Measurements from ENCODE around the gene PPARG.

DNA sequence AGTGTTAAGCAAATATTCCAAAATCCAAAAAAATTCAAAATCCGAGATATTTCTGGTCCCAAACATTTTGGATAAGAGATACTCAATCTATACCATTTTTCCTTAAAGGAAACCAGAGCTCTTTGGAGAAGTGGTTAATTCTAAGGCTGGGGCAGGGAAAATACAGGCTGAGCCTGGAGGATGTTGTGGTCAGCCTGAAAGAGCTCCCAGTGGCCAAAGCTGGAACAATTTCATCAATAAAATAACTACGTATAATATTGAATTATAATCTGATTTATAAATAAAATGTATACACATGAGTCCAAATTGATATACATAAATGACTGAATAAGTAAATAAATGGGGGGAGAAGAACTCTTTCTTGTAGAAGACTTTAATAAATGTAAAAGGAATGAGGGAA, 24.6 kb downstream of the PPARG start:
- TF ChIP-seq, protein P1, sequence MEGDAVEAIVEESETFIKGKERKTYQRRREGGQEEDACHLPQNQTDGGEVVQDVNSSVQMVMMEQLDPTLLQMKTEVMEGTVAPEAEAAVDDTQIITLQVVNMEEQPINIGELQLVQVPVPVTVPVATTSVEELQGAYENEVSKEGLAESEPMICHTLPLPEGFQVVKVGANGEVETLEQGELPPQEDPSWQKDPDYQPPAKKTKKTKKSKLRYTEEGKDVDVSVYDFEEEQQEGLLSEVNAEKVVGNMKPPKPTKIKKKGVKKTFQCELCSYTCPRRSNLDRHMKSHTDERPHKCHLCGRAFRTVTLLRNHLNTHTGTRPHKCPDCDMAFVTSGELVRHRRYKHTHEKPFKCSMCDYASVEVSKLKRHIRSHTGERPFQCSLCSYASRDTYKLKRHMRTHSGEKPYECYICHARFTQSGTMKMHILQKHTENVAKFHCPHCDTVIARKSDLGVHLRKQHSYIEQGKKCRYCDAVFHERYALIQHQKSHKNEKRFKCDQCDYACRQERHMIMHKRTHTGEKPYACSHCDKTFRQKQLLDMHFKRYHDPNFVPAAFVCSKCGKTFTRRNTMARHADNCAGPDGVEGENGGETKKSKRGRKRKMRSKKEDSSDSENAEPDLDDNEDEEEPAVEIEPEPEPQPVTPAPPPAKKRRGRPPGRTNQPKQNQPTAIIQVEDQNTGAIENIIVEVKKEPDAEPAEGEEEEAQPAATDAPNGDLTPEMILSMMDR (IDR thresholded peaks at IDR 0.05): no peak
- no peak for TF ChIP-seq POLR2A (IDR thresholded peaks at IDR 0.05)
